Amygdala (tissue), 56 donors: ENCODE measurements around the gene PM20D2.

ENCODE experiments used
- DNase-seq, 56 donors: peaks; one replicate each; lab custom pipeline; 2025; lab: John Stamatoyannopoulos, UW

PM20D2 gene

GRCh38 chr6:89144354-89144906 is 1.4 kb upstream of the PM20D2 start:
- DNase-seq = no peak

GRCh38 chr6:89145091-89145955 is 532 bp upstream of the PM20D2 start:
- DNase-seq = peak in 5 of 56 donors; percentile 7 to 52 (median 37)

- peak in 2 of 56 donors; percentile 5 to 10 for DNase-seq
Measured at GRCh38 chr6:89146718-89147700, 1.2 kb downstream of the PM20D2 start.

GRCh38 chr6:89148016-89148750 is 2.3 kb downstream of the PM20D2 start:
- peak in 3 of 56 donors; percentile 1 to 8 (median 6) for DNase-seq

- DNase-seq = no peak
Measured at GRCh38 chr6:89154131-89154530, 8.3 kb downstream of the PM20D2 start.

- no peak for DNase-seq
Measured at GRCh38 chr6:89160331-89161092, 14.7 kb downstream of the PM20D2 start.

GRCh38 chr6:89161326-89162046 is 15.6 kb downstream of the PM20D2 start:
- DNase-seq = no peak

GRCh38 chr6:89162047-89162371 is 16.2 kb downstream of the PM20D2 start:
- no peak for DNase-seq

GRCh38 chr6:89172131-89172530 is 26.3 kb downstream of the PM20D2 start:
- no peak for DNase-seq

GRCh38 chr6:89173634-89174033 is 27.8 kb downstream of the PM20D2 start:
- no peak for DNase-seq

GRCh38 chr6:89180112-89180511 is 34.3 kb downstream of the PM20D2 start:
- no peak for DNase-seq

GRCh38 chr6:89180971-89181370 is 35.1 kb downstream of the PM20D2 start:
- DNase-seq = no peak

GRCh38 chr6:89183294-89183693 is 37.4 kb downstream of the PM20D2 start:
- DNase-seq = no peak

- DNase-seq = no peak
Measured at GRCh38 chr6:89184344-89184743, 38.5 kb downstream of the PM20D2 start.

GRCh38 chr6:89186762-89187161 is 40.9 kb downstream of the PM20D2 start:
- DNase-seq = no peak

- no peak for DNase-seq
Measured at GRCh38 chr6:89187504-89187903, 41.6 kb downstream of the PM20D2 start.

- DNase-seq = no peak
Measured at GRCh38 chr6:89190741-89191140, 44.9 kb downstream of the PM20D2 start.

- no peak for DNase-seq
Measured at GRCh38 chr6:89194559-89194958, 48.7 kb downstream of the PM20D2 start.

- no peak for DNase-seq
Measured at GRCh38 chr6:89197141-89197540, 51.3 kb downstream of the PM20D2 start.
